AG10803 (cell line): Measurements from ENCODE around the gene SMARCC2.
A peak's percentile ranks its signal among the peaks of the same experiment; 100 is the strongest.

Experiments used
- DNase-seq: peaks from one replicate; pipeline ENCODE4 v3.0.0; 2010; ENCODE audit warnings: low read depth
- H3K4me3 ChIP-seq: 2 replicates; pipeline ENCODE4 v1.5.1; 2011; ENCODE audit warnings: mild to moderate bottlenecking, low read length, control low read depth
- CTCF ChIP-seq: conservative IDR thresholded peaks from 2 replicates; pipeline ENCODE4 v1.5.1; 2011; ENCODE audit warnings: mild to moderate bottlenecking, low read length, control low read depth, inconsistent platforms

SMARCC2 gene

GRCh38 chr12:56230432-56231183 lies 41.3 kb upstream of the SMARCC2 start:
- no peak overlapping the region for H3K4me3 ChIP-seq
- no peak for DNase-seq
- no peak for TF ChIP-seq CTCF

GRCh38 chr12:56229916-56230431 lies 40.7 kb upstream of the SMARCC2 start, which contains the start of gene SLC39A5:
Gene SLC39A5 (plus strand): TSS chr12:56230051. CDS start chr12:56231275, 1,224 bp downstream.
- no peak for DNase-seq
- H3K4me3 ChIP-seq, result no peak within 1 kb of the TSS
- no peak for TF ChIP-seq CTCF

- TF ChIP-seq CTCF, result no peak
- no peak for DNase-seq
- no peak overlapping the region for H3K4me3 ChIP-seq
Observed at GRCh38 chr12:56229082-56229481, 39.8 kb upstream of the SMARCC2 start.

GRCh38 chr12:56224954-56225353 lies 35.7 kb upstream of the SMARCC2 start:
- H3K4me3 ChIP-seq, result peak overlapping the region; percentile 78
- no peak for TF ChIP-seq CTCF
- no peak for DNase-seq

- peak; percentile 97 for DNase-seq
- H3K4me3 ChIP-seq, result peak within 1 kb of the TSS; percentile 78
- peak; percentile 71 for TF ChIP-seq CTCF
Observed at GRCh38 chr12:56224102-56224701, 34.9 kb upstream of the SMARCC2 start, which contains the start of gene NABP2. Gene NABP2 (plus strand): TSS chr12:56224342. CDS start chr12:56224857, 515 bp downstream.

GRCh38 chr12:56223571-56224101 lies 34.4 kb upstream of the SMARCC2 start:
- peak overlapping the region; percentile 48 for H3K4me3 ChIP-seq
- TF ChIP-seq CTCF, result no peak
- no peak for DNase-seq
